KBM-7 (cell line): ENCODE results near the gene GRIN1.

Experiments
- DNase-seq: peaks from one replicate; pipeline ENCODE4 v3.0.0-alpha.2; 2015
- in situ Hi-C: fragments of 300-500 bp; cut with MboI; formaldehyde crosslinking; loops from 2 replicates; pipeline ENCODE4 v1.14.3; 2020; ENCODE audit warnings: low sequenced_read_pairs, low pct_unique_long_range_greater_than_20kb, mixed read lengths

Gene GRIN1

DNA sequence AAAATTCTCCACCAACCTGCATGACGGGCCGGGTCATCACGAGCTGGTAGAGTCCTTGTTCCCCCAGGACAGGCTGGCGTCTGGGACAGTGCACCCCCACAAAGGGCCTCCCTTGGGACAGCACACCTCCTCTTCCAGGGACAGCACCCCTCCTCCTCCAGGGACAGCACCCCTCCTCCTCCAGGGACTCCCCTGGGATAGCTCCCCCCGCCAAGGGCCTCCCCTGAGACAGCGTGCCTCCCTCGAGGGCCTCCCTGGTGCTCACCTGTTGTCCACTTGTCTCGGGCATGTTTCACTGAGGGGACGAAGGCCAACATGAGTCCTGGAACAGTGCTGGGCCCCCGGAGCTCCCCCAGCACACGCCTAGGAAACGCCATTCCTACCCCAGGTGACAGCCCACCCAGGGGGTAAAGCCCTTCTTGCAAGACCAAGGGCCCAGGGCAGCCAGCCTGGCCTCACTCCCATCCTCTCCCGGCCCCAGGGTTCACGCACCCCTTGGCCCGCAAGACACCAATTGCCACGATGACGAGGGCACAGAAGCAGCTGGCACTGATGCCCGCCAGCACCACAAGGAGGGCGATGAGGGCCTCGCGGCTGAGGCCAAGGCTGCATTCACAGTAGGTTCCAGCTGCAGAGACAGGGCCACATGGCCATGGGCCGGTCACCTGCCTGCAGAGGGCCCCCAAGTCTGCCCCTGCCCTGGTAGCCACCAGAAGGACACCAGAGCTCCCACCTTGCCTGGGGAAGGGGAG lies 32.4 kb downstream of the GRIN1 start:
- DNase-seq, result no peak
- in situ Hi-C loops, result no loop called here

DNA sequence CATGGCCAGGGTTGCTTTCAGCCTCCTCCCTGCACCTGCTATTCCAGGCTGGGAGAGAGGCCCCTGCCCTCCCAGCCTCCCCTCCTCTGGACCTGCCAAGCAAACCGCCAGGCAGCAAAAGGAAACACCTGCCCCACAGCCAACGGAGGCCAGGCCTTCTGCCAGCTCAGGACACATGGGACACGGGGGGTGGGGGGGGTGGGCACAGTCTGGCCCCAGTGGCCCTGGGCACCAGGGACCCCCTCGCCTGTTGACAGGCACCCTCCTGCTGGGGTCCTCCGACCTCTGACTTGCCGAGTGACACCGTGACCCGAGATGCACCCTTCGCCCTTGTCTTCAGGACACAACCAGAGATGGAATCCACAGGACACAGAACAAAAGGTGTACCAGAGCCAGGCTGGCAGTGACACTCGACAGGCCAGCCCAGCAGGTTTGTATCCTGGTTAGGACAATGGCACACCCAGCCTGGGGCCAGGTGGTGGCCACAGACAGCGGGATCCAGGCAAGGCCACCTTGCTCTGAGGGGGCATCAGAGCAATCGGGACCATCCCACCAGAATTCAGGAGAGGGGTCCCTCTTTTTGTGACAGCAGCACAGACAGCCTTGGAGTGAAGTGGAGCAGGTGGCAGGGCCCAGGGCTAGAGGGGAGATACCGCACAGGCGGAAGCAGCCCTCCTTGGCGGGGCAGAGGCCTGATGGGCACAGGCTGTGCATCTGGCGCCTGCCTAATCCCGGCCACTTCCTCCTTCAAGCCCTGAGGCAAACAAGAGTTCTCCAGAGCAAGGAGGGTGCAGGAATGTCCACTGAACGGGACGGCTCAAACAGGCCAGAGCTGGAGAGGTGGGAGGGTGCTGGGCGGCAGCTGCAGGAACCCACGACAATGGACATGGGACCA lies 34.2 kb downstream of the GRIN1 start:
- DNase-seq, result peak; percentile 34
- in situ Hi-C loops, result no loop called here

DNA sequence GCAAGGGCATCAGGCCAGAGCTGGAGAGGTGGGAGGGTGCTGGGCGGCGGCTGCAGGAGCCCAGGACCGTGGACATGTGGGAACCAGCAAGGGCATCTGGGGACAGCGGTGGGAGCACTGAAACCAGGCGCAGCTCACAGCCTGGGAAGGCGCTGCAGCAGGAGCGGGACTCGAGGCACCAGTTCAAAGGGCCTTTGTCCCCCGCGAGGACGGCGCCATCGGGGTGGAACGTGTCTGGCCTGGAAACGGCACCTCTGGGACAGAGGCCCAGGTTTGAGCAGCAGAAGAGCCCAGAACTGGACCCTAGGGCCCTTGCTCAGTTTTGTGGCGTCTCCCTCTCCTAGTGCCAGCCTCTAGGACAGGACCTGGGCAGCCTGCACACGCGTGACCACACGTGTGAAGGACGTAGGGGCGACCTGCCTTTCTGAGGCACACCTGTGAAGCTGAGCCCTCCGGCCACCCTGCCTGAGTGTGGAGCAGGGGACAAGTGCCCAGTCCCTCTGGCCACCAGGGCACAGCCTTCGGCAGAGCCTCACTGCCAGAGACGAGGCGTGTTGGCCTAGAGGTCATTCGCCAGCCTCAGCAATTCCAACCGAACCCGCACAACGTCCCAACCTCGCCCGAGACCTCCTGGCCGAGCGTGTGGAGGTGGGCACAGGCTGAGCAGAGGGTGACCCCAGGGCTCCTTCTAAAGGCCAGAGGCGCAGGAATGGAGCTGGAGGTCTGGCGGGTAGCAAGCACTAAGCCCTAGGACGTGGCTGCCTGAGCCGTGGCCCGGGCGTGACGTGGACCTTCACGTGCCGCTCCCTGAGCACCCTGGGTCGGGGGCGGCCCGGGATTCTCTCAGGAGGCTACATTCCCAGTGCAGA lies 35.1 kb downstream of the GRIN1 start:
- DNase-seq, result no peak
- in situ Hi-C loops, result no loop called here

GRCh38 chr9:137174722-137175293 lies 35.9 kb downstream of the GRIN1 start:
- DNase-seq, result no peak
- in situ Hi-C loops, result no loop called here

GRCh38 chr9:137175345-137175961 lies 36.5 kb downstream of the GRIN1 start:
- DNase-seq, result no peak
- in situ Hi-C loops, result no loop called here

DNA sequence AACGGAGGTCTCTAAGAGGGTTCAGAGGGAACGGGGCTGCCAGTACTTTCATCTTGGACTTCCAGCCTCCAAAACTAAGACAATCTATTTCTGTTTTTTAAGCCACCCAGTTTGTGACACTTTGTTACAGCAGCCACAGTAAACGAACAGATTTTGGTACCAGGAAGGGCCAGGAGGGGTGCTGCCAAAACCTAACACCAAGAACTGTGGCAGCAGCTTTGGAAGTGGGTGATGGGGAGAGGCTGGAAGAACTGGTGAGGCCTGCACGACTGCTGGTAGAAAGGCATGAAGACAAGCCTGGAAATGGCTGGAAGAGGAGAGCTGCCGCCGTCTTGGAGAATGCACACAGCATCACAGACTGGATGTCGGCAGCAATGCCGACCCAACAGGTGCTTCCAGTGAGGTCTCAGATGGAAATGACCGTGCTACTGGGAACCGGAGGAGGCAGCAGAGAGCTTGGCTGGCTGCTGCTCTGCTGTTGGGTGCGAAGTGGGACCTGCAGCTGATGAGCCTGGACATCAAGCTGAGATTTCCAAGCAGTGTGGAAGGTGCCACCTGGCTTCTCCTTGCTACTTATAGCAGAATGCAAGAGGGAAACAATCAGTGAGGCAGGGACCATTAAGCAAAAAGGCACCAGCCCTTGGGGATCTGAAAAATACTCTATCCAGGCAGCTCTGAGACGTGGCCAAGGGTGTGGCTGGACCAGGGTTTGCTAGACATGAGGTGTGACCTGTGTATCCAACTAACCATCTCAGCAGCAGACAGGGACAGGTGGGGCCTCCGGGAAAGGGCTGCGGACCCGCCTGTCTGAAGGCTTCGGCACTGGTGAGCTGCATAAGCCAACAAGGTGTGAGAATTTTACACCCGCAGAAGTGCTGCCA lies 37.6 kb downstream of the GRIN1 start:
- in situ Hi-C loops, result no loop called here
- peak; percentile 43 for DNase-seq

DNA sequence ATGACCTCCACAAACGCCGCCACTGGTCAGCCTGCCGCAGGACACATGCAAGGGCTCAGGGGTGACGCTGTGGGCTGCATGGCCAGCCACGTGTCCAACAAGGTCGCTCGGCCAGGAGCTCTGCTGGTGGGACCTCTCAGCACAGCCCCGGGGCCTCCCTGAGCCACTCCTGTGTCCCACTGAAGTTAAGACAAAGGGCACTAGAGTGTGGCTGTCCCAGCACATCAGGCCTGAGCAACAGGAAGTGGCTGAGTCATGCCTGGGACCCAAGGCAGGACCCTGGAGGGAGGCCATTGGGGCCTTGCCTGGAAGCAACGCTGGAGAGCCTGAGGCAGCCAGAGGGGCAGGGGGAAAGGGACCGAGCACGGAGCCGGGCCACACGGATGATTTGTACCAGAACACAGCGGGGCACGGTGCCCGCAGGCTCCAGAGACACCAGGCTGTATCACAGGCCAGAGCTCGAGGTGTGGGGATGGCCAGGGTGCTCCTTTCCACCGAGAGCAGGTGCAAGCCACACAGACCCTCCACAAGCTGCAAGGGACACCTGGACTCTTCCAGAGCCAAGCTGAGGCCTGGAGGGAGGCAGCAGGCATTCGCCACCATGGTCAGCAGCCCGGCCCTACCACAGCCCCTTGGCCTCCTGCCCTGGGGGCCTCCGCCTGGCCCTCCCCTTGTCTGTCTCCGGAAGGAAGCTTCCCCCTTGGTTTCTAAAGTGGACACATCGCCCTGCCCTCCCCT lies 39.4 kb downstream of the GRIN1 start:
- no peak for DNase-seq
- in situ Hi-C loops, result no loop called here

- no peak for DNase-seq
- in situ Hi-C loops, result no loop called here
Observed at GRCh38 chr9:137178939-137179630, 40.1 kb downstream of the GRIN1 start.

GRCh38 chr9:137179761-137180160 lies 40.8 kb downstream of the GRIN1 start:
- DNase-seq, result no peak
- in situ Hi-C loops, result no loop called here

DNA sequence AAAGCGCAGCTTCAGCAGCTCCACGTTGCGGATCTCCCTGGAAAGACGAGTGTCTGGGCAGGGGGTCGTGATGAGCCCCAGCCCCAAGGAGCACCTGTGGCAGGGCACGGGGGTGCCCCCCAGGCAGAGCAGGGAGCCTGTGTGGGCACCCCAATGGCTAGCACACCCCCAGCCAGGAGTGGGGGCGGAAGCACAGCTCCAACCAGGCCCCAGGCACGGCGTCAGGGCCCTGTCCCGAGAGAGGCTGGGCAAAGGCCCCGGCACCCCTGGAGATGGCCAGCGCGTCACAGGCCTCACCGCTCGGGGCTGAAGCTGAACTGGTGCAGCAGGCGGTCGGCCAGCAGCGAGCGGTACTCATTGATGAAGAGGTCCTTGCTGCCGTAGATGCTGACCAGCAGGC lies 41.5 kb downstream of the GRIN1 start:
- in situ Hi-C loops, result no loop called here
- DNase-seq, result no peak

GRCh38 chr9:137181680-137182079 lies 42.7 kb downstream of the GRIN1 start:
- in situ Hi-C loops, result no loop called here
- no peak for DNase-seq

DNA sequence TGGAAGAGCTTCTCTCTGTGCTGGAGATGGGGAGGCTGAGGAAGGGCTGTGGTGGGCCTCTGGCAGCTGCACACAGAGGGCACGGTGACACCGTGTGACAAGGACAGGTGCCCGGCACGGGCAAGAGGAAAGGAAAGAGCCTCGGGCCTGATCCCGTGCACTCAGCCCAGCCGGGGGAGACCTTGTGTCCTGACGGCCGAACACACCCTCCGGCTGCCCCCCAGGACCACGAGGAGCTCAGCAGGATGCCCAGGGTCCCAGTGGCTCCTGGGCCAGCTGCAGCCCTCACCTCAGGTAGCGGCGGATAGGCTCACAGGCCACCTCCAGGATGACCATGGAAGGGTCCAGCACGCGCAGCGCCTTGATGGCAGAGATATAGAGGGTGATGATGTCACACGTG lies 43.9 kb downstream of the GRIN1 start:
- no peak for DNase-seq
- in situ Hi-C loops, result no loop called here

GRCh38 chr9:137183980-137184595 lies 45.1 kb downstream of the GRIN1 start:
- in situ Hi-C loops, result no loop called here
- no peak for DNase-seq

DNA sequence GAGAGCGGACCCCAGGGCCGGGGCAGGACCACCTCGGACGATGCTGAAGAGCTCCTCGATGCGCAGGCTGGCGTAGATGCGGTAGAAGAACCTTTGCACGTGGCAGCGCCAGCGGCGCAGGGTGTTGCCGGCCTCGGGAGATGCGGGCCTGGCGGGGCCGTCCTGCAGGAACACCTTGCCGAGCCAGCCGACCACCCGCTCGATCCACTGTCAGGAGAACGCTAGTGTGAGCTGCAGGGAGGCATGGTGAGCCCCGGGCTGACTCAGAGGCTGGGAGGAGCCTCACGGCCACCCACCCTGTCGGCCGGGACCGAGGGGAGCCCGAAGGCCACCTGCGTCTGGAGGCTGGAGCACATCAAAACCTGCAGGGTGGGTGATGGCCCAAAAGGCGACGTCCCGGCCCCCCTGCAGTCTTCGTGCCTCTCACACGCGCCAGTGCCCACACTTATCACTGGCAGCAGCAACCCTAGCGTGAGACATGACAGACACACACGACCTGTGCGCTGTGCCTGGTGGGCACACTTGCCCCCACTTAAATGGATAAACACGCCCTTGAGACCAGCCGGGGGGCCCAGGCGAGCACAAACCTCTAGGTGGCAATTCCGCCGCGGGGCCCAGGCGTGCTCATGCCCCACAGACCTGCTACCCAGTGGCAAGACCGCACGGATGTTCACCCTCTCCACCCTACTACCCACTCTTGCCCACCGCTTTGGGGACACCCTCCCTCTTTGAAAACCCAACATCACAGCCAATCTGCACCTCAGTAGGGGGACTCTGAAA lies 46.1 kb downstream of the GRIN1 start:
- in situ Hi-C loops, result no loop called here

GRCh38 chr9:137185921-137186320 lies 47.0 kb downstream of the GRIN1 start:
- DNase-seq, result no peak
- in situ Hi-C loops, result no loop called here

More for the DNA sequence above, 46.1 kb downstream of the GRIN1 start:
- no peak for DNase-seq

- in situ Hi-C loops, result no loop called here
Observed at GRCh38 chr9:137186385-137186784, 47.4 kb downstream of the GRIN1 start.

More at GRCh38 chr9:137186385-137186784, 47.4 kb downstream of the GRIN1 start:
- no peak for DNase-seq
